OCI-LY3 (cell line): ENCODE measurements around the gene SSRP1.

Source experiments
- CTCF ChIP-seq: fragments of 200-600, 300-600 bp; sonication (generic); IDR thresholded peaks from 2 replicates; pipeline ENCODE4 v1.5.1; 2014; ENCODE audit warnings: antibody characterized with exemption, low read length, low read depth
- EZH2phosphoT487 ChIP-seq: fragments of 200-600 bp; shearing (Covaris generic); IDR thresholded peaks from 2 replicates; pipeline ENCODE4 v1.6.1; 2018; ENCODE audit warnings: antibody characterized with exemption, mixed run types, low read depth

DNA sequence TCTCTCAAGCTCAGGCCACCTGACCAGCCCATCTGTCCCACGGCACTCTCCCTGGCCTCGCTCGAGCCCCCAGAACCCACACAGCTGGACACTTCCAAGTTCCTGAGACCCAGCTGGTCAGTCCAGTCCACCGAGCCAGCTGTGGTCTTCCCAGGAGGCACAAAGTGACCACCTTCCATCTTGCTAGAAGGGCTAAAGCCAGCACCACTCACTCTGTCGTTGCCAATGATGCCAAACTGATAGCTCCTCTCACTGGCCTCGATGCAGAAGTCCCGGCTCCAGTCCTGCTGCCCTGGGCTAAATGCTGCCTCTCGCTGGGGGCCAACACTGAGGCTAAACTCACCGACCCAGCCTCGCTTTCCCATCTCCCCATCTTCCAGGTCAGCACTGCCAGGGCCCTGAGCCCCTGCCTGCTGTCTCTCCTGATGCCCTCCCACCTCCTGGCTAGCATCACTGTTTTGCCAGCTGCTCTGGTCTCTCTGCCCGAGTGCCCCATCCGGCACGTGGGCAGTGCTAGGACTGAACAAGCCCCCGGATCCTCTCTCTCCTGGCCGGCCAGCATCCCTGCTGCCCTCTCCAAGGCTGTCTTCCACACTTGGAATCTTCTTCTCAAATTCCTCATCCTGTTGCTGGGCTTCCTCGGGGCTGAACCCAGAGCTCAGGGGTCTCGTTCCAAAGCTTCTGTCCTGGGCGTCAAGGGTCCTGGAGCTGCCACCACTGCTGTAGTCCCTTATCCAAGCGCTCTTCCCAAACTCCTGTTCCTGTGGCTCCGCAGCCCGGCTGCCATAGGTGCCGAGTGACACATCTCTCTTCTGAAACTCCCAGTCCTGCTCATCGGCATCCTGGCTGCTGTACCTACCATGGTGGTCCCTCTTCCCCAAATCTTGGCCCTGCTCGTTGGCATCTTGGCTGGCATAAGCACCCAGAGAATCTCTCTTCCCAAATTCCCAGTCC lies 26.3 kb downstream of the SSRP1 start:
- TF ChIP-seq CTCF (no peak), EZH2phosphoT487 (no peak)
